NCI-H1048 (cell line): Measurements from ENCODE around the gene IMP4.

ENCODE experiments used
- DNase-seq: peaks from one replicate; lab custom pipeline; 2025; lab: John Stamatoyannopoulos, UW

IMP4 gene

DNA sequence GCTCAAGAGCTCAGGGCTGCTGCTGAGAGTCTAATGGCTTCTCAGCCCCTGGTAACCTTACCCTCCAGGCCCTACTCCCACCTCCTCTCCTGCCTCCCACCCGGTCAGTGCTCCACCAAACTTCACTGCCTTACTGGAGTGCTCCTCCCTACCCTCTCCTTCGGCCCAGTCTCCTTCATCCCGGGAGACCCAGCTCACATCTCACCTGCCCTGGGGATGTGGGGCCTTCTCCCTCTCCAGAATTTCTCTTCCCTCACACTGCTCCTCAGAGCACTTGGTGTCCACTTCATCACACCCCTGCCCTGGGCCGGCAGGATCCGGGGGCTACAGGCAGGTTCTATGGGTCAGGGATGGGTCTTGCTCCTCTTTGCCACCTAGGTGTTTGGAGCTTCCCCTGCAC is 34.8 kb downstream of the IMP4 start:
- no peak for DNase-seq

DNA sequence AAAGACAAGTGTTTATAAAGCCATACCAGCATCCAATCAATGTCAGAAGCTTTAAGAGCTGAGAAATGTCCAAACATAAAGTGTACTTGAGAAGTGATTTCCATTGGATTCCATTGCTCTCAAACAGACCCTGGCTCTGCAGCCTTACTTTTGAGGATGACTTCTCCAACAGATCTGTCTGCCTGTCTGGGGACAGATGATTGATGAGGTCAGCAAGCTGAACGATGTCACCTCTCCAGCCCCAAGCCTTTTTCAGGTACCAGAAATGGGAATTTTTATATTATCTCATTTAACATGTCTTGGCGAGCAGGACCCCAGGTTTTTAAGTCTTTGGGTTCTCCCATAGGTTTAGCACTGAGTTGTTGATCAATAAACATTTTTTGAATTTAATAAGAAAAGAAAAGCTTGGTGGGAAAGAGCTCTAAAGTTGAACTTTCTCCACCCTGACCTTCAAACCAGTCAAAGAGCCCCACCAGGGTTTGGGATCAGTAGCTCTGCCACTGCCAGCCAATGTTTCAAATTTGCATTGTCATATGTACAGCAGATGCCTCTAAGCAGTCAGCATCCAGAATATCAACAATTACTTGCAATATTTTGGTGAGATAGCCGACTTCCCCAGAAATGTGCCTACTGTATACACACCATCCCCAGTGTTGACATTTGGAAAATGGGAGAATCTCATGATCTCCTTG is 35.7 kb downstream of the IMP4 start:
- DNase-seq = no peak

DNA sequence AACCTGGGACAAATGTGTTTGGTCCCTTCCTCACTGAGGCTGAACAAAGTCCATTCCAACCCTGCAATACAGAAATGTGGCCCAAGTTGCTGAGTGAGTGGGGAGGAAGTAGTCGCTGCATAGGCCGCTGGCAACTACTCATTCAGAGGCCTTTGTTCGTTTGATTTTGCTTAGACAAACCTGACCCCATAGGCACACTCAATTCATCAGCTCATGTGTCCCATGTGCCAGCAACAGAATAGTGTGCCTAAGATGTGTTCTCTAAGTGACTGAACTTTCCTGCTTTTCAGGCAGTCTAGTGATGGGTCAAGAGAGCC is 36.2 kb downstream of the IMP4 start:
- DNase-seq = no peak

DNA sequence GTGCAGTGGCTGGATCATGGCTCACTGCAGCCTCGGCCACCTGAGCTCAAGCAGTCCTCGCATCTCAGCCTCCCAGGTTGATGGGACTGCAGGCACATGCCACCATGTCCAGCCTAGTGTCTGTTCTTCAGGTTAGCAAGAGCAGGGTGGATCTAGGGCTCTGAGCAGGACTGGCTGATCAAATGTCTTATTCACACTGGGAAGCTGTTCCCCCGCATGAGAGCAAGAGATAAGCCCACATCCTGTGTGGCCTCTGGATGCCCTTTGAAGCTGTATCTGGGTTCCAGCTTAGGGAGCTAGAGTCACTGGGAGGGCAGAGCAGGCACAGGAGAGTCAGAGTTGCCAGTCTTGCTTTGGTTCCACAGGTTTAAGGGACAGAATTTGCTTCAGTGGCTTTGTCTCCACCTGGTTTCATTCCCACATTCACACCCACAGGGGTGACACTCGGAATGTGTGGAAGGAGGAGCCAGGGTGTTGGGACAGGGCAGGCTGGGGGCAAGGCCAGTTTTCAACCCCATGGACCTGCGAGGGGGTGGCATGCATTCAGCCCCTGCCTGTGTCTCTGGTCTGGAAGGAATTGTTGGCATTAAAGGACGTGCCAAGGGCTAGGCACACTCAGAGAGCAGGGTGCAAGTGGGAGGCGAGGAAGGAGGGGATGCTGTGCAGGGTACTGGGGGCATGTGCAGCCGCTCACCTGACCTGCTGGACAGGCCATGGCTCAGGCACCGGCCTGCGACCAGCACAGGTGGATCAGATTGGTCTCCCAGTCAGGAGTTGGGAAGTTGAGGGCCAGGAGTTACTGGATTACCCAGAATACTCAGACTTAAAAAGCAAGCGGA is 37.6 kb downstream of the IMP4 start:
- DNase-seq = no peak

DNA sequence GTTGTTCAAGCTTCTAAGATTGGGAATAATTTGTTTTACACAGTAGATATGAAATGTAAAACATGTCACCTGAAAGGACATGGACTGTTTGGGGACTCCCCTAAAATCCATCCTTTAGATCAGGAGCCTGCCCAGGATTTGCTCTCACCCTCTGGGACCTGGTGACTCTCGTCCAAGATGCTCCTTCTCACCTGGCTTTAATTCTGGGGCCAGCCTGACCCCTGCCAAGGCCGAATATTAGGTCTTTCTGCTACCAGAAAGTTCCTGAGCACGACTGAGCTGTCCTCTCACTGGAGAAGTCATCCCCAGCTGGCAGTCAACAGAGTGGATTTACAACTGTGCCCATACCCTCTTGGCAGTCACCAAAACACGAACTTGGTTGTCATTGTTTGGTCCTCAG is 38.4 kb downstream of the IMP4 start:
- no peak for DNase-seq

DNA sequence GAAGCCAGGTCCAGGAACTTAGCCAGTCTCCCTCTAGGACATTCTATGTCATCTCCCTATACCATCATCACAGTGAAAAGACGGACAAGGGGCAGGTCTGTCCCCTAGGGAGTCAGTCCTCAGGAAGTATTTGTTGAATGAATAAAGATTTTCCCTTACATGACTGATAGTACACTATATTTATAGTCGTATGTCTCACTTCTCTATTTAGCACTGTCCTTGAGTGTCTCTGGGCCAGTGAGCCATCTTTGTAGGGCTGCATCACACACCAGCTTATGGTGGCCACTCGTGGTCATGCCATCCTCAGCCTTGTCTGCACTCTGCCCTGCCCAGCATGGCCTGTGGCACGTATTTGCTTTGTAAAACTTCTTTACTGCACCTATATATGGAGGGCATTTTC is 38.9 kb downstream of the IMP4 start:
- DNase-seq = no peak

DNA sequence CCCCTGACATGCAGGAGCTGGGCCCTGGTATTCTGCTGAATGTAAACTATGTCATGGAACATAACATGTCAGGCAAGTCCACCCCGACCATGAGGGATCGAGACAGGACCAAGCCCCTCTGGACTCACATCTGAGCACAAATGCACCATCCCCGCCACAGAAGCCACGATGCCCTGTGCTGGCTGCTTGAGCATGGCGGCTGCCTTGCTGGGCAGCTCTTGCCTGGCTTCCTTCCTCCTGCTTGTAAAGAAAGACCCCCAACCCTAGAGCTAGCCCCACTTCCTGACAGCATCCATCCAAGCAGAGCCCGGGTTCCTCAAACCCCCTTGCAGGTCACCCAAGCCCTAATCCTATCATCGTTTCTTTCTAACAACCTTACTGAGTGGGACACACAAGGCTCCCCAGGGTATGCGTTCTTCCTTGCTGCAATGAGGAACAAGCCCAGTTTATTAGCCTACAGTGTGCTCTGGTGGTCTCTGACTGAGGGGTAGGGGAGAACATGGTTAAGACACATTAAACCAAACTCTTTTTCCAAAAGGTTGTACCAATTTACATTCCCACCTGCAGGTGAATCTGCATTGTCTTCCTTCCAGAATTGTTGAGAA is 39.7 kb downstream of the IMP4 start:
- DNase-seq = no peak

DNA sequence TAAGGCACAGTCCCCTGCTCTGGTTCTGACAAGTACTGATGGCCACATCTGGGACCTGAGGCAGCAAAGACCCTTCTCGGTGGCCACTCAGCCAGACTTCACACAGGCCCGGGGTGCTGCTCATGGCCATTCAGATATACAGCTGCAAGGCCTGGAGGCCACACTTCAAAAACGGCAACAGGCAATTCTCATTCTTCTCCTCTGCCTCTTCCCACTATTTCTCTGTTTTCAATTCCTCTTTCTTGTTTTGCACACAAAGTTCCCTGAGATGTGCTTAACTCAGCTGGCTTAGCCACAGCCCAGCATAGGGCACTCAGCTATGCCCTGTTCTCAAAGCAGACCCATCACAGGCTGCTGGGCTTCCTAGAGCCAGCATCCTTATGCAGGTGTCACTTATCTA is 43.0 kb downstream of the IMP4 start:
- DNase-seq = no peak

DNA sequence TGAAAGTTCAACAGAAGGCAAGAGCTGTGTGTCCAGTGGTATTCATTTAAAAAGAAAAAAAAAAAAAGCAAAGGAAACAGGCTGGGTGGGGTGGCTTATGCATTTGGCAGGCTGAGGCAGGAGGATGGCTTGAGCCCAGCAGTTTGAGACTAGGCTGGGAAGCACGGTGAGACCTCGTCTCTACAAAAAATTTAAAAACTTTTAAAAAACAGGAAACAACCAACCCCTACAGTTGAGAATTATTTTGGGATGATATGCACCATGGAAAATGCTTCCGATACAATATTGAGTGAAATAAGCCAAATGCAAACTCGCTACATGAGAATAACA is 44.3 kb downstream of the IMP4 start:
- DNase-seq = no peak

DNA sequence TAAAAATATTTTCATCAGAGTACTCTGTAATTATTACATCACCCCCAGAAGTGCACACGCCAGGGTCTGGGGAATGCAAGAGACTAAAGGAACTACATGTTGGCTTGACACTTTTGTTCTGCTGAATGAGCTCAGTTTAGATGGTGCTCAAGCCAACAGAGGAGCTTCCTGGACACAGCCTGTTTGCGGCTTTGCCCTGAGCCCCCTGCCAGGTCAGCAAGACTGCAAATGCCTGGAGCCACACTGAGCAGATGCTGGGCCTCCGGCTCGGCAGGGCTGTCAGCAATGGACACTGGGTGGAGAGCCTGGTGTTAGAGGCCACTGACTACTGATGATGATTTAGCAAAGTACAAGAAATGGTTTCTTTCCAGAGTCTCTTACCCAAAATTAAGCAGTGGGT is 45.1 kb downstream of the IMP4 start:
- DNase-seq = no peak

DNA sequence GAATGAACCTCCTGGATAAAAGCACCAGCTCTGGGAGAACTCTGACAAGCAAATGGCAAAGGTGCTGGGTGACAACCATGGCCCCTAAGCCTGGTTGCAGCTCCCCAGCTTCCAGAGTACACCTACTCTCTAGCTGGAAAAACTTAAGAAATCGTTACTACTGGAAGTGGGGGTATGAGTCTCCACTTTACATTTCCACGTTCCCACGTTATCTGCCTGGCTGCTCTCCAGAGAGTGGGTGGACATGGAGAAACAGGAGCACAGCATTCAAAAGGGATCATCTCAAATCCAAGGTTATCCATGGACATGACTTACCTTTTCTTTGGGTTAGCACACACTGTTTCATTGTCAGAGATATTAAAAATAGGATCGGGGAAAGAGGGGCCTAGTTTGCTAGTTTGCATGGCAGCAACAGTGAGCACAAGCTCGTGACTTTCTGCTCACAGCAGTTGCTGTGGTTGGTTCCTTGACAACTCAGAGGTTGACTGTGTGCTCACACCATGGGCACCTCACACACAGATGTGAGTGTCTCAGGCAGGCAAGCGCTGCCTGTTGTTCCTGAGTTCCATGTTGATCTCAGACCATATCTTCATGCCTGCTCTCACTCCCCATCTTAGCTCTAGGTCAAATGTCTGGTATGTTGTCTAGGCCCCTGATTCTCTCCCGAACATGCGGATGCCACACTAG is 45.7 kb downstream of the IMP4 start:
- no peak for DNase-seq

DNA sequence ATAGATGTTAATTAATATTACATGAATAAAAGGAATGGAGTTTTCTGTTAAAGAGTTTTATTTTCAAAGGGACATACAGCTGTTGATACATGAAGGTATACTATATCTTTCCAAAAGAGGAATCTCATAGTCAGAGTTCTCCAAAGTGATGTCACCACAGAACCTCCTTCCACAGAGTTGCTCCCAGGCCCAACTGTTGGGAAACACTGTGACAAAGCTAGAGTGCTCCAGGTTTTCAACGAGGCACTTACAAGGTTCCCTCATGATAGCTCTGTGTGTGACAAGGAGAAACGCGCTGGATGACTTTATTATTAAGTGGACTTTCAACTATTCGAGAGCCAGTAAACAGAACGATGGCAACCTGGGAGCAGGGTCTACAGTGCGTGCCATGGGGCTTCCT is 46.7 kb downstream of the IMP4 start:
- DNase-seq = no peak

DNA sequence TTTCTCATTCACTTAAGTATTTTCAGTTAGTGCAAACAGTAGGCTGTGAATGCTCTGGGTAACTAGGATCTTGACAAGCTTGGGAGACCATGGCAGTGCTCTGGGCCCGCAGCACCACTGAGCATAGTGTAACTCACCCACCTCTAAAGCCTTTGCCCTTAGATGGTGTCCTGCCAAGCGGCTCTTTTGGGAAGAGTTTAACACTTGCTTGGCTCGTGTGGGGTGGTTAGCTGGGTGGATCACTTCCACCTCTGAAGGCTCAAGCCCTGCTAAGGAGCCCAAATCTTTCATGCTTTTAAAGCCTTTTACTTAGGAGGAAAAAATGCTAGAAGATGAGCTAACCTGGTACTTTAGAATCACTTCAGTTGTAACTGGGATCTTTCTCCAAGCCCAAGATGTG is 47.1 kb downstream of the IMP4 start:
- DNase-seq = no peak

DNA sequence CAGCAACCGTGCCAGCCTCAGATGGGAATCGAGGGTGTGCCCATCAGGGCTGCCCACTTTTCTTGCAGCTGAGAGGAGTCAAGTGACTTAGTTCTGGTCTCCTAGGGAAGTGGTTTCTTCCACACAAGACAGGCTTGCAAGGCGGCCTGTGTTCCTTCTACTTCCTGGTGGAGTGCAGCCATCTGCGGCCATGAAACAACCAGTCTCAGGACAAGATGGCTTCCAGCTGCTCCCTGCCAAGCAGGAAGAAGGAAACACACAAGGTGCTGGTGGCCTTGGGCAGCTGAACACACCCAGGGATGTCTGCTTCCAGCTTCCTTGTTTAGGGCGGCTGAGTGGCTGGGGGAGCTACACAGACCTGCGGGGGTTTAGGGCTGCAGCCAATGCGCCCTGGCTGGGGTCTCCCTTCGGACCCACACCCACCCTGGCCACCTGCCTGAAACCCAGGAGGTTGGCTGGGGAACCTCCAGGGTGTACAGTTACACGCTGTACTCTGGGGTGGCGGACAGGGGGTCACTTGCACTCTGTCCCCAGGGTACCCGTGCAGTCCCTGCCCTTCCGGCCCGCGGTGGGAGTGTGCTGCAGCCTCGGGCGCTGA is 47.9 kb downstream of the IMP4 start:
- no peak for DNase-seq

DNA sequence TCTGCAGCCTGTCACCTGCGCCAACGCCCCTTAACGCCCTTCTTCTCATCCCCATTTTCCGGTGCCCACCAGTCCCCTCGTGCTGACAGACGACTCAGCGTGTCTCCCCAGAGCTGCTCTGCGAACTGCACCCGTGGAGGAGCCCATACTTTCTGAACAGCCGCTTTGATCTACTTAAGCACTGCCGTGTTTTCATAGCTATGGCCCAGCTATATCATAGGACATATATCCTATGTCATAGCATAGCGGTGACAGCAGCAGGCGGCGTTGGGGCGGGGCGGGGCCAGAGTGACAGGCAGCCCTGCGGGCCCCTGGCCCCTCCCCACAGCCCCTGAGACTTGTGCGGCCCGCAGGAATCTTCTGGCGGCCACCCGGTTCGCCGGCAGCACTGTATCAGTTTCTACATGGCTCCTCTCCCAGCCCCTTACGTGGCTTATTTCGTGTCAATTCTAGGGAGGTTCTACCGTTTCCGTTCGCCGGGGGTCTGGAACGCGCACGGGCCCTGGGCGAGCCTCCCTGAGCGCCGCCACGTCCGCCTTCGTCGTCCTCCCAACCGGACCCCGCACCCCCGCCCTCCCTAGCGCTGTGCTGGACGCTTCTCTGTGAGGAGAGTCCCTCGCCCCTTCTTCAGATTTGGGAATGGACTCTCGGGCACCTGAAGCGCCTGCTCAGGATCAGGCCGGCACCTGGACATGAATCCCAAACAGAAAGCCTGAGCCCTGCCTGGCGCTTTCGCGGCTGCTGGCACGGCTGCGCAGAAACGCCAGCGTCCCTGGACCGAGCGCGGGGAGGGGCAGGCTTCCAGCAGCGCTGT is 48.6 kb downstream of the IMP4 start:
- DNase-seq = peak; percentile 43

DNA sequence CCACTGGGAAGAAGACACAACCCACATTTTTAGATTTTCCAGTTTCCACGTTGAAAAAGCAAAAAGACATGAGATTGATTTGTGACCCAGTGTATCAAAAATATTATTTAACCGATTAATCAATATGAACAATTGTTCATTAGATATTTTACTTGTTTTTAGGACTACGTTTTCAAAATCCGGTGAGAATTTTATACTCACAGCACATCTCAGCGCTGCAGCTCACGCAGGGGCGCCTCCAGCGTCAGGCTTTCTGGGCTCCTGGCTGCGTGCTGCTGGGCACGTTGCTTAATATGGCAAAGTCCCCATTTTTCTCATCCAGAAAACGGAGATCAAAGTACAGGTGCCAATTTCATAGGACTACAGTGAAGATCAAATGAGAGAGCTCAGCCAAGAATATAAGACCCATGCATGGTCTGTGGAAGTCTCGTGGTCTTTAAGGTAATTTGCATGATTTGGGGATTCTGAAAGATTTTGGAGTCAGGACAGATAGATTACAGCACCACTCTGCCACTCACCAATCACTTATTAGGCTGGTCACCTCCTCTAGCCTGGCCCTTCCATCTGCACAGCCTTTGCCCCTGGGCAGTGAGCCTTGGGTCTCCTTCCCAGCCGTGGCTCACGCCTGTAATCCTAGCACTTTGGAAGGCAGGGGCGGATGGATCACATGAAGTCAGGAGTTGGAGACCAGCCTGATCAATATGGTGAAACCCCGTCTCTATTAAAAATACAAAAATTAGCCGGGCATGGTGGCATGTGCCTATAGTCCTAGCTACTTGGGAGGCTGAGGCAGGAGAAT is 49.4 kb downstream of the IMP4 start:
- no peak for DNase-seq

DNA sequence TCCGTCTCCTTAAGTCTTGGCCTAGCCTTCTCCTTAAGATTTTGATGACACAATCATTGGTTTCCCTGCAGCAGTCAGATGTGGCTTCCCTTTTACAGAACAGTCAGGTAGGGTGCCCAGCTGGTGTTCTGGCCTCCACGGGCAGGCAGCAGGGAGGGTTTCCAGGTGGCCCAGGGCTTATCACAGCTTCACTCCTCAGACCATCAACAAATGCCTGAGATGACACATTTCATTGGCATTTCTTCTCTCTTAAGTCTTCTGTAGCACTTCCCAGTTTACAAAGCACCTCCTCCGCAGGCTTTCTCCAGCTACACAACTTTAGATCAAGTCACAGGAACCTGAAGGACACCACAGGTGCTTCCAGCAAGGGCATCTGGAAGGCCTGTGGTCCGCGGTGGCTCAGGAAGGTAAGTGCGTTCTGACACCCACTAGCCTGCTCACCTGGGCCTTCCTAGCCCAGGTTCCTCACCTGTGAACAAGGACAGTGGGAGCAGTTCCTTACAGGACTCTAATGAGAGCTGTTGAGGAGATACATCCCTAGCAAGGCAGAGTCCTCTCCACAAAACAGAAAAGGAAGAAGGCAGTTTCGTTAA is 50.7 kb downstream of the IMP4 start:
- no peak for DNase-seq
